Breast epithelium (tissue), 4 donors: Measurements from ENCODE around the gene ANAPC2. TPM values are rescaled to one million over a fixed set of nuclear protein-coding genes. Genes with fewer than 3 reads are reported as not detected.

Experiments used
- DNase-seq, 2 donors: peaks; one replicate each; pipeline ENCODE4 v3.0.0-alpha.2; 2019; ENCODE audit warnings: low spot score in 2 of 2
- H3K27ac ChIP-seq, 2 donors: fragments of 200-600 bp; sonication (generic) in 1 of 2; one replicate each; pipeline ENCODE4 v1.5.1; 2016 to 2019; ENCODE audit warnings: mild to moderate bottlenecking in 1 of 2
- H3K27me3 ChIP-seq, 2 donors: fragments of 200-600 bp; sonication (generic) in 1 of 2; one replicate each; pipeline versions ENCODE4 v1.5.1 to v1.6.0; 2017 to 2019; ENCODE audit warnings: control low read depth in 1 of 2, mild to moderate bottlenecking in 1 of 2
- H3K36me3 ChIP-seq: fragments of 200-600 bp; one replicate; pipeline ENCODE4 v1.5.1; 2019
- H3K4me1 ChIP-seq, 2 donors: fragments of 200-600 bp; sonication (generic); one replicate each; pipeline ENCODE4 v1.5.1; 2016 to 2019; ENCODE audit warnings: control low read depth in 1 of 2
- H3K4me3 ChIP-seq, 3 donors: fragments of 200-600 bp; sonication (generic); 1 replicate in 2 of 3; 2 replicates in 1 of 3; pipeline ENCODE4 v1.5.1; 2016 to 2019; ENCODE audit warnings: mild to moderate bottlenecking in 3 of 3, moderate library complexity in 2 of 3
- H3K9me3 ChIP-seq, 2 donors: fragments of 200-600 bp; sonication (generic) in 1 of 2; one replicate each; pipeline ENCODE4 v1.5.1; 2016 to 2019; ENCODE audit warnings: control low read depth in 1 of 2
- POLR2A ChIP-seq: fragments of 450-650 bp; IDR thresholded peaks from one replicate; pipeline ENCODE4 v1.6.1; 2016; ENCODE audit warnings: antibody characterized with exemption, mild to moderate bottlenecking, moderate library complexity
- POLR2AphosphoS5 ChIP-seq, 3 donors: sonication (generic); formaldehyde crosslinking; IDR thresholded peaks; one replicate each; pipeline ENCODE4 v1.6.1; 2017; ENCODE audit warnings: antibody characterized with exemption in 3 of 3
- intact Hi-C: fragments of 100-400 bp; cut with DNase I; formaldehyde crosslinking; loops from one replicate; pipeline ENCODE4 v1.15.1; 2023; ENCODE audit warnings: low total_unique reads
- total RNA-seq, 3 donors: library from RNA; depleted of rRNA; stranded (reverse); fragments of >200 nt; gene quantifications; one replicate each; pipeline ENCODE4 v1.1.0, GENCODE V29; 2016
- TF ChIP-seq, protein P1 (sequence below), 3 donors: fragments of 450-650 bp; IDR thresholded peaks; one replicate each; pipeline ENCODE4 v1.5.1; 2016 to 2017; ENCODE audit warnings: antibody characterized with exemption in 3 of 3, mild to moderate bottlenecking in 3 of 3, moderate library complexity in 3 of 3

ANAPC2 gene
- total RNA-seq, 3 donors from 2014 or later: 32.0 to 35.7 (median 32.9) TPM

DNA sequence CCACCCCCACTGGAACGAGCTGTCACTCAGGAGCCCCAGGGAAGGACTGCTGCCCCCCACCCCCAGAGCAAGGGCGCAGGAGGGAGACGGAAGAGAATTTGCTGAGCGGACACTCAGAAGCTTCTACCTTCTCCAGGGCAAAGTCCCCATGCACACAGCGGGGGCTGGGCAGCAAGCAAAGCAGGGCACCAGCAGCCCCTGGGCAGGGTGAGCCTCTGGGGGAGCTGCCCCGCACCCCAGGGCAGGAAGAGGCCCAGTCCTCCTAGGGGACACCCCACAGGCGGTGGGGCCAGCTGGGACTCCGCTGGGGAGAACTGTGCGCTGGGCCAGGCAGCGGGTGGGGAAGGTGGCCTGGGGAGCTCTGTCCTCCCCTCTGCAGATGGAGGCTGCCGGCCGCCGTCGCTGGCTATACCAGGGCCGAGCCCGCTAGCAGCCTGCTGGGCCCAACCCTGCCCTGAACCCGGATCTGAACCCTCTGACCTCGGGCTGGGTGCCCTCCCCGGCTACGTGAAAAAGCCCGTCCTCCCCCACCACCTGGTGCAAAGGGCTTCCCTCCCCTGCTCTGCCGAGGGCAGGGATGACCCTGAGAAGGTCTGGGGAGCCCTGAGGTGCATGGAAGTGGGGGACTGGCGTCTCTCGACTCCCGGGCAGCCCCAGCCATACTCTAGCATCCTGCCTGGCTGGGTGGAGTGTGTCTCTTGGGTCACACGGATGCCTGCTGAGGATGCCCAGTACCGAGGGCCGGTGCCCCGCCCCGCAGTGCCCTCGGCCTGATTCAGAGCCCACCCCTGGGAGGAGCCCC lies 41.7 kb upstream of the ANAPC2 start:
- TF ChIP-seq POLR2AphosphoS5 (IDR thresholded peaks at IDR 0.05): no peak
- Histone ChIP-seq H3K27me3 (peaks cover 24 to 71% of the 10 kb centered on the region in 2 donors), H3K4me3 (no peak overlapping the region), H3K9me3 (no peaks in the 10 kb centered on the region), H3K4me1 (peaks cover 0 to 7% of the 10 kb centered on the region in 2 donors), H3K36me3 (no peaks in the 10 kb centered on the region), H3K27ac (no peak overlapping the region)
- DNase-seq: no peak
- intact Hi-C loops: loop anchor here (5.0 to 10.0 kb wide), 2 partner anchors 98 to 115 kb away; partner anchors contain the start of gene DPP7

DNA sequence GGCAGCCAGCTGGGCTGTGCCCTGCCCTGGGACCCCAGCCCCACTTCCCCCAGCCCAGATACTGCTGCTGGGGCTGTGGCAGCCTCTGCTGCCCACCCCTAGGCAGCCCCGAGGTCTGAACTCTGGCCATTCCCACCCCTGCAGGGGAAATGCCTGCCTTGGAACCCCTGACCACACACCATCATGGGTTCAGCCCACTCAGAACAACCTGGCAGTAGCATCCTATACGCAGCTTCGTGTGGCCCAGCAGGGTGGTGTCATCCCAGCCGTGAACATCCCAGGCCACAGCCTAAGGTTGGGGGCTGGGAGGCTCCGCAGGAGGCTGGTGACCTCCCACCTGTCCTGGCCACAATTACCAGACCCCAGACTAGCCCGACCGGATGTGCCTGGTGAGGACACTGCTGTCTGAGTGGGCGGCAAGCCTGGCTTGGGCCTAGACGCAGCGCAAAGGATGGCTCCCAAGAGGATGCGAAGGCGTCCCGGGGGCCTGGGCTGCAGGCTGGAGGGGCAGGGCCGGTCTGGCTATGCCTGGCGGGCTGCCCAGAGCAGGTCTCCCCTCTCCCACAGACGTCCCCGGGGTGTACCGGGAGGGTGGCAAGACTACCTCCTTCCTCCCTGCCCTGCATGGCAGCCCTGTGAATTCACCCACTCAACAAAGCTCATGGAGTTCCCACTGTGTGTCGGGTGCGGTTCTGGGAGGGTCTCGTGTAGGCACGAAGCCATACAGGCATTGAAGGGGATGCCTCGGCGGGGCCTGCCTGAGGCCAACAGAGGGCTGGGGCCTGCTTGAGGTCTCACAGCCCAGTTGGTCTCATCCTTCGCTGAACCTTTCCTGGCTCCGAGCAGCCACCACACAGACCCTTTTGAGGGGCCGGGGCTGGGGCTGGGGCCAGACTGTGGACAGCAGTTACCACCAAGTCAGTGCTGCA lies 40.9 kb upstream of the ANAPC2 start:
- H3K4me3 ChIP-seq: no peak overlapping the region
- no peaks in the 10 kb centered on the region for H3K9me3 ChIP-seq
- peaks cover under 1 to 7% of the 10 kb centered on the region in 2 donors for H3K4me1 ChIP-seq
- TF ChIP-seq, protein P1, sequence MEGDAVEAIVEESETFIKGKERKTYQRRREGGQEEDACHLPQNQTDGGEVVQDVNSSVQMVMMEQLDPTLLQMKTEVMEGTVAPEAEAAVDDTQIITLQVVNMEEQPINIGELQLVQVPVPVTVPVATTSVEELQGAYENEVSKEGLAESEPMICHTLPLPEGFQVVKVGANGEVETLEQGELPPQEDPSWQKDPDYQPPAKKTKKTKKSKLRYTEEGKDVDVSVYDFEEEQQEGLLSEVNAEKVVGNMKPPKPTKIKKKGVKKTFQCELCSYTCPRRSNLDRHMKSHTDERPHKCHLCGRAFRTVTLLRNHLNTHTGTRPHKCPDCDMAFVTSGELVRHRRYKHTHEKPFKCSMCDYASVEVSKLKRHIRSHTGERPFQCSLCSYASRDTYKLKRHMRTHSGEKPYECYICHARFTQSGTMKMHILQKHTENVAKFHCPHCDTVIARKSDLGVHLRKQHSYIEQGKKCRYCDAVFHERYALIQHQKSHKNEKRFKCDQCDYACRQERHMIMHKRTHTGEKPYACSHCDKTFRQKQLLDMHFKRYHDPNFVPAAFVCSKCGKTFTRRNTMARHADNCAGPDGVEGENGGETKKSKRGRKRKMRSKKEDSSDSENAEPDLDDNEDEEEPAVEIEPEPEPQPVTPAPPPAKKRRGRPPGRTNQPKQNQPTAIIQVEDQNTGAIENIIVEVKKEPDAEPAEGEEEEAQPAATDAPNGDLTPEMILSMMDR (IDR thresholded peaks at IDR 0.05): no peak
- TF ChIP-seq POLR2A: no peak
- TF ChIP-seq POLR2AphosphoS5 (IDR thresholded peaks at IDR 0.05): no peak
- intact Hi-C loops: loop anchor here (5.0 kb wide), 1 partner anchor 97 kb away; no protein-coding TSS in a partner anchor
- no peak overlapping the region for H3K27ac ChIP-seq
- peaks cover 16 to 63% of the 10 kb centered on the region in 2 donors for H3K27me3 ChIP-seq
- no peak for DNase-seq
- no peaks in the 10 kb centered on the region for H3K36me3 ChIP-seq

DNA sequence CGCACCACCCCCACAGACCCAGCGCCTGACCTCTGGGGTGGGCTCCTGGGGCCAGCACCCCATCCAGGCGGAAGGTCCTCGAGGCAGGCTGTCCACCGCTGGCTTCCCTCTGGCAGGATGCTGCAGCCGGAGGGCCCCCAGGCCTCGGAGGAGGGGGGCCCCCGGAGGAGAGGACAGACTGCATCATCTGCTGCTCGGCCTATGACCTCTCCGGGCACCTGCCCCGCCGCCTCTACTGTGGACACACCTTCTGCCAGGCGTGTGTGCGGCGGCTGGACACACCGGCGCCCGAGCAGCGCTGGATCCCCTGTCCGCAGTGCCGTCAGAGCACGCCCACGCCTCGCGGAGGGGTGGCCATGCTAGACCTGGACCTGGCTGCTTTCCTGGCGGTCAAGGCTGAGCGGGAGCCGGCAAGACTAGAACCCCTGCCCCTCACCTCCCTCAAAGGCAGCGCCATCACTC lies 40.2 kb upstream of the ANAPC2 start:
- Histone ChIP-seq H3K27ac (no peak overlapping the region), H3K4me1 (peaks cover 7% of the 10 kb centered on the region in 2 donors), H3K27me3 (peaks cover 9 to 56% of the 10 kb centered on the region in 2 donors), H3K9me3 (no peaks in the 10 kb centered on the region), H3K4me3 (no peak overlapping the region), H3K36me3 (no peaks in the 10 kb centered on the region)
- DNase-seq: no peak
- TF ChIP-seq POLR2A (no peak), POLR2AphosphoS5 (IDR thresholded peaks at IDR 0.05) (no peak)
- TF ChIP-seq, protein P1 (IDR thresholded peaks at IDR 0.05): no peak
- intact Hi-C loops: loop anchor here (5.0 kb wide), 1 partner anchor 96 kb away; no protein-coding TSS in a partner anchor

DNA sequence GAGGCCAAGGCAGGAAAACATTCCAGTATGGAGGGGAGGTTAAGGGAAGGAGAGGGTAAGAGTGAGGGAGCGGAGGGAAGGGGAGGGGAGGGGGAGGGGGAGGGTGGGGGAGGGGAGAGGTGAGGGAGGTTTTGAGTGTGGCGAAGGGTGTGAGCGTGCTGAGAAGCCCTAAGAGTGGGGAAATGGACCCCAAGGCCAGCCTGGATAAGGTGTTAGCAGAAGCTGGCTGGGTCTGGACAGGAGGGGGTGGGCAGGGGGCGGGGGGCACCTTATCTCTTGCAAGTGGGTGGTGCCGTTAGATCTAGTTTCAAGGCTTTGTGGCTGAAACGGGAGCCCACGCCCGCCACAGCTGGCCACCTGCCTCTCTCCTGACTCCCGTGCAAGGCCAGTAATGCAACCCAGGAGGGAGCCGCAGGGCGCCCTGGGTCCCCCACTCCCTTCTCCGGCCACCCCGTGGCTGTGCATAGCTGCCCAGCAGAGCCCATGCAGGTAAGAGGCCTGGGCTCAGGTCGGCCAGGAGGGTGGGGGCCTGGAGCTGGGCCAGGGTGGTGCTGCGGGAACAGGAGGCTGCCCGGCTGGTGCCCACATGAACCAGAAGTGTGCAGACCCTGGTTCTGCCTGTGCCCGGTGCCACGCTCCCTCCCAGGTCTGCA lies 39.6 kb upstream of the ANAPC2 start:
- Histone ChIP-seq H3K9me3 (no peaks in the 10 kb centered on the region), H3K4me3 (no peak overlapping the region), H3K4me1 (peaks cover 7% of the 10 kb centered on the region in 2 donors), H3K27ac (no peak overlapping the region), H3K27me3 (peaks cover 9 to 50% of the 10 kb centered on the region in 2 donors), H3K36me3 (no peaks in the 10 kb centered on the region)
- no peak for DNase-seq
- TF ChIP-seq POLR2AphosphoS5 (IDR thresholded peaks at IDR 0.05) (no peak), POLR2A (no peak)
- TF ChIP-seq, protein P1 (IDR thresholded peaks at IDR 0.05): no peak
- intact Hi-C loops: loop anchor here (5.0 kb wide), 1 partner anchor 96 kb away; no protein-coding TSS in a partner anchor
